ENCODE data around the gene ZFPM1.

DNA sequence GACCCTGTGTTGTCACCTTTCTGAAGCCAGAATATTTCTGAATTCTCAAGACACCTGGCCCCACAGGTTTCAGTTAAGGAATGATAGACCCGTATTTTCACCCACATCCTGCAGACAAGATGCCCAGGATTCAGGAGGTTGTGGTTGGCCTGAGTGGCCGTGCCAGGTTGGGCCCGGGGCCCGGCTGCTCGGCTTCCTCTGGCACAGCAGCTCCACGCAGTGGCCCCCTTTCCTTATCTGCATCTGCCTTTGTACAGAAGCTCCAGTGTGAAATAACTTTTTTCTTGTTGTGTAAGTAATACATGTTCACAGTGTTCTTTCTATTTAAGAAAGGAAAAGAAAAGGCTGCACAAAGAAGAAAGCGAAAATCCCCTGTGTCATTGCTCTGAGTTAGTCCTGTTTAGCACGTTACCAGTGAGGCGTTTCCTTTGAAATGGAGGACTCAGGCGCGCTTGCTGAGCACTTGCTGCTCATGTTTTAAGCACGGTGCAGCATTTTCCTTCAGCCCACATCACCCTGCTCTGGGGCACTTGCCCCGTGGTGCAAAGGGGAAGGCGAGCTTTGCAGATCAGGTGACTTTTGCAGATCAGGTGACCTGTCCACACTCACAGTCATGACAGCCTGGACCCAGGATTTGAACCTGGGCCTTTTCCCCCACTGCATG is 130.0 kb downstream of the ZFPM1 start:
- TF ChIP-seq, protein P1, sequence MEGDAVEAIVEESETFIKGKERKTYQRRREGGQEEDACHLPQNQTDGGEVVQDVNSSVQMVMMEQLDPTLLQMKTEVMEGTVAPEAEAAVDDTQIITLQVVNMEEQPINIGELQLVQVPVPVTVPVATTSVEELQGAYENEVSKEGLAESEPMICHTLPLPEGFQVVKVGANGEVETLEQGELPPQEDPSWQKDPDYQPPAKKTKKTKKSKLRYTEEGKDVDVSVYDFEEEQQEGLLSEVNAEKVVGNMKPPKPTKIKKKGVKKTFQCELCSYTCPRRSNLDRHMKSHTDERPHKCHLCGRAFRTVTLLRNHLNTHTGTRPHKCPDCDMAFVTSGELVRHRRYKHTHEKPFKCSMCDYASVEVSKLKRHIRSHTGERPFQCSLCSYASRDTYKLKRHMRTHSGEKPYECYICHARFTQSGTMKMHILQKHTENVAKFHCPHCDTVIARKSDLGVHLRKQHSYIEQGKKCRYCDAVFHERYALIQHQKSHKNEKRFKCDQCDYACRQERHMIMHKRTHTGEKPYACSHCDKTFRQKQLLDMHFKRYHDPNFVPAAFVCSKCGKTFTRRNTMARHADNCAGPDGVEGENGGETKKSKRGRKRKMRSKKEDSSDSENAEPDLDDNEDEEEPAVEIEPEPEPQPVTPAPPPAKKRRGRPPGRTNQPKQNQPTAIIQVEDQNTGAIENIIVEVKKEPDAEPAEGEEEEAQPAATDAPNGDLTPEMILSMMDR (IDR thresholded peaks at IDR 0.05 in 4 of 5, conservative IDR thresholded peaks at IDR 0.05 in 1 of 5), result no peak
- TF ChIP-seq POLR2A (IDR thresholded peaks at IDR 0.05), result no peak
